GM12892 (cell line): ENCODE results near the gene PLEKHA5.

Experiments
- POLR2A ChIP-seq: IDR thresholded peaks from 2 replicates; pipeline ENCODE4 v1.6.1; 2011; ENCODE audit warnings: low read depth, low read length, control low read depth
- POLR2AphosphoS5 ChIP-seq: IDR thresholded peaks from 2 replicates; pipeline ENCODE4 v1.6.1; 2011; ENCODE audit warnings: low read depth, low read length, control low read depth

DNA sequence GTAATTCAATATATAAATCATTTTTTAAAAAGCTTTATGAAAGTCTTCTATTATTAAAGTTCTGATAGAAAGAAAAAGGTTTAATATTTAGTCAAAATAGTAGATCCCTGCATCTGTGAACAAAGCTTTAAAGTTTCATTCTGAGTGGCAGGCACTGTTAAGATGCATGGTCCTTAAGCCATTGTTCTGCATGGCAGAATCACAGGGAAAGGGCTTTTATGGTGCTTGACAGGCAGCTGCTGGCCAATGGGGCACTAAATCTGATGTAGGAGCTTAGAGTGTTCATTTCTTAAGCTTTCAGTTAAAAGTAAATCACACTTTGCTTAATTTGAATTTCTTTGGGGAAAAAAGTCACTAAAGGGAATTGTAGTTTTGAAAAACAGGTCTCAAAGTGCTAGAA is 148.2 kb downstream of the PLEKHA5 start:
- TF ChIP-seq POLR2A (no peak), POLR2AphosphoS5 (no peak)
